ENCODE measurements around the gene ROMO1.

DNA sequence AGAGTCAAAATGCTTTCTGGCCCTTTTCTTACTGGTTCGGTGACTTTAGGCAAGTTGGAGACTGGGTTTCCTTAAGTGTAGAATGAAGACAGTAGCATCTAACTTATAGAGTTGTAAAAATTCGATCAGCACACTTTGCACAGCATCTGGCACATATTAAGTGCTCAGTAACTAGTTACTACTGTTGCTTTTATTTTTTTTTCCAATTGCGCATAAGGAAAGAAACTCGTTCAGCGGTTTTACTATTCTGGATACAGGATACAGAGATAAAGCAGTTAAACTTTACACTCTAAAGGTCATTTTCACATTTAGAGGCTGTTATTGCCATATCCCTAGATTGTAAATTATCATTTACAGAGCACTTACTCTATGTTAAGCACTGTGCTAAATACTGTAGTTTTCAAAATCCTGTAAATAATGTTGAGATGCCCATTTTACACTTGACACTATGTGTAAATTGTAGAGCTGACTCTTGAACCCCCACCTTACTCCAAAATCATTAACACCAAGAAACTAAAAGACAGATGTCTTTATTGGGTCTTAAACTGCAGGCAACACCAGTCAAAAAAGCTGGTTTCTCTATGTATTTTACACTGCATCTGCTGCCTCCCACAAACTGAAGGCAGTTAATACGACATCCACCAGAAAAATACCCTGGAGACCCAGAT is 886 bp downstream of the ROMO1 start:
- TF ChIP-seq, protein P1, sequence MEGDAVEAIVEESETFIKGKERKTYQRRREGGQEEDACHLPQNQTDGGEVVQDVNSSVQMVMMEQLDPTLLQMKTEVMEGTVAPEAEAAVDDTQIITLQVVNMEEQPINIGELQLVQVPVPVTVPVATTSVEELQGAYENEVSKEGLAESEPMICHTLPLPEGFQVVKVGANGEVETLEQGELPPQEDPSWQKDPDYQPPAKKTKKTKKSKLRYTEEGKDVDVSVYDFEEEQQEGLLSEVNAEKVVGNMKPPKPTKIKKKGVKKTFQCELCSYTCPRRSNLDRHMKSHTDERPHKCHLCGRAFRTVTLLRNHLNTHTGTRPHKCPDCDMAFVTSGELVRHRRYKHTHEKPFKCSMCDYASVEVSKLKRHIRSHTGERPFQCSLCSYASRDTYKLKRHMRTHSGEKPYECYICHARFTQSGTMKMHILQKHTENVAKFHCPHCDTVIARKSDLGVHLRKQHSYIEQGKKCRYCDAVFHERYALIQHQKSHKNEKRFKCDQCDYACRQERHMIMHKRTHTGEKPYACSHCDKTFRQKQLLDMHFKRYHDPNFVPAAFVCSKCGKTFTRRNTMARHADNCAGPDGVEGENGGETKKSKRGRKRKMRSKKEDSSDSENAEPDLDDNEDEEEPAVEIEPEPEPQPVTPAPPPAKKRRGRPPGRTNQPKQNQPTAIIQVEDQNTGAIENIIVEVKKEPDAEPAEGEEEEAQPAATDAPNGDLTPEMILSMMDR (IDR thresholded peaks at IDR 0.05), result no peak
- no peak for TF ChIP-seq POLR2A (IDR thresholded peaks at IDR 0.05)
